IMR-90 (cell line): ENCODE results near the gene PDXK. TPM values are rescaled to one million over a fixed set of nuclear protein-coding genes. Genes with fewer than 3 reads are reported as not detected.

ENCODE experiments used
- ATAC-seq: fragments of 200-7000 bp; cut with Tn5 transposase; 2 replicates; pipeline ENCODE4 v1.9.1; 2020; ENCODE audit warnings: low read depth, mild to moderate bottlenecking, moderate library complexity
- BruUV-seq: library from RNA; stranded (reverse); fragments of 400-500 nt; replicated peaks from 2 replicates; lab custom pipeline; 2021; lab: Mats Ljungman, UMichigan
- CTCF ChIA-PET: fragments of 300-600 bp; formaldehyde crosslinking; extraction: SDS; loops from one replicate; lab custom pipeline; 2021; ENCODE audit warnings: antibody characterized with exemption; lab: Yijun Ruan, JAX
- POLR2A ChIA-PET: fragments of 300-600 bp; sonication (Branson Sonifier 250); formaldehyde crosslinking; loops from one replicate; lab custom pipeline; 2022; ENCODE audit warnings: antibody characterized with exemption; ENCODE audit not compliant: unreplicated experiment; lab: Charles Lee
- DNase-seq: peaks from one replicate; pipeline ENCODE4 v3.0.0; 2013
- H2AFZ ChIP-seq: replicated peaks from 2 replicates; pipeline ENCODE3; 2013; ENCODE audit warnings: low read length, mild to moderate bottlenecking; ENCODE audit not compliant: poor library complexity
- H2AK5ac ChIP-seq: 2 replicates; pipeline ENCODE4 v1.6.1; 2013; ENCODE audit warnings: low read depth, low read length, inconsistent platforms
- H2AK9ac ChIP-seq: replicated peaks from 2 replicates; pipeline ENCODE3; 2013; ENCODE audit warnings: mild to moderate bottlenecking, low read depth, low read length, moderate library complexity; ENCODE audit not compliant: poor library complexity
- H2BK120ac ChIP-seq: 2 replicates; pipeline ENCODE4 v1.6.1; 2013; ENCODE audit warnings: low read depth, low read length, inconsistent platforms
- H2BK15ac ChIP-seq: 3 replicates; pipeline ENCODE4 v1.6.1; 2013; ENCODE audit warnings: low read depth, low read length, inconsistent platforms
- H2BK20ac ChIP-seq: 2 replicates; pipeline ENCODE4 v1.6.1; 2013; ENCODE audit warnings: low read depth, mild to moderate bottlenecking, inconsistent platforms, low read length, moderate library complexity
- H2BK5ac ChIP-seq: 2 replicates; pipeline ENCODE4 v1.6.1; 2013; ENCODE audit warnings: mild to moderate bottlenecking, low read depth, low read length, inconsistent platforms; ENCODE audit not compliant: poor library complexity, severe bottlenecking
- H3K14ac ChIP-seq: replicated peaks from 2 replicates; pipeline ENCODE4 v1.6.1; 2013; ENCODE audit warnings: low read depth, low read length, inconsistent platforms
- H3K18ac ChIP-seq: 2 replicates; pipeline ENCODE4 v1.6.1; 2013; ENCODE audit warnings: low read depth, low read length, control low read depth
- H3K23ac ChIP-seq: 2 replicates; pipeline ENCODE4 v1.6.1; 2013; ENCODE audit warnings: low read depth, low read length, inconsistent platforms
- H3K27ac ChIP-seq: 2 replicates; pipeline ENCODE4 v1.5.1; 2013; ENCODE audit warnings: mild to moderate bottlenecking, control low read depth, low read length; ENCODE audit not compliant: insufficient read depth
- H3K27me3 ChIP-seq: 2 replicates; pipeline ENCODE4 v1.6.1; 2013; ENCODE audit warnings: low read length; ENCODE audit not compliant: control insufficient read depth, insufficient read depth
- H3K36me3 ChIP-seq: 2 replicates; pipeline ENCODE4 v1.6.1; 2013; ENCODE audit warnings: low read length, mixed read lengths; ENCODE audit not compliant: control insufficient read depth, insufficient read depth
- H3K4ac ChIP-seq: 2 replicates; pipeline ENCODE4 v1.6.1; 2013; ENCODE audit warnings: low read depth, low read length, inconsistent platforms
- H3K4me1 ChIP-seq: 2 replicates; pipeline ENCODE4 v1.6.1; 2013; ENCODE audit warnings: low read length, mixed read lengths; ENCODE audit not compliant: control insufficient read depth, insufficient read depth
- H3K4me2 ChIP-seq: 2 replicates; pipeline ENCODE4 v1.6.1; 2013; ENCODE audit warnings: low read depth, mild to moderate bottlenecking, control low read depth, low read length, moderate library complexity
- H3K4me3 ChIP-seq: 2 replicates; pipeline ENCODE4 v1.5.1; 2013; ENCODE audit warnings: low read depth, mild to moderate bottlenecking, control low read depth, low read length, moderate library complexity; ENCODE audit not compliant: insufficient read depth
- H3K56ac ChIP-seq: 2 replicates; pipeline ENCODE4 v1.6.1; 2013; ENCODE audit warnings: low read length, inconsistent platforms; ENCODE audit not compliant: insufficient read depth; ENCODE audit errors: extremely low read depth
- H3K79me1 ChIP-seq, 2 experiments: 2 replicates each; pipeline ENCODE4 v1.6.1; 2013; ENCODE audit warnings: low read length in 2 of 2, inconsistent platforms in 1 of 2, low read depth in 1 of 2
- H3K9ac ChIP-seq: 2 replicates; pipeline ENCODE4 v1.6.1; 2013; ENCODE audit warnings: low read depth, low read length, control low read depth
- H3K9me1 ChIP-seq: 2 replicates; pipeline ENCODE4 v1.6.1; 2013; ENCODE audit warnings: low read length, inconsistent platforms; ENCODE audit not compliant: insufficient read depth
- H3K9me3 ChIP-seq: 2 replicates; pipeline ENCODE4 v1.6.1; 2013; ENCODE audit warnings: low read length; ENCODE audit not compliant: control insufficient read depth, insufficient read depth
- H4K20me1 ChIP-seq: 2 replicates; pipeline ENCODE4 v1.6.1; 2013; ENCODE audit warnings: low read length, inconsistent platforms; ENCODE audit not compliant: insufficient read depth
- H4K5ac ChIP-seq: 2 replicates; pipeline ENCODE4 v1.6.1; 2013; ENCODE audit warnings: mild to moderate bottlenecking, low read depth, low read length, control low read depth
- H4K8ac ChIP-seq, 2 experiments: 2 replicates each; pipeline ENCODE4 v1.6.1; 2013; ENCODE audit warnings: low read depth in 2 of 2, low read length in 2 of 2, control low read depth in 1 of 2, inconsistent platforms in 1 of 2
- H4K91ac ChIP-seq: 2 replicates; pipeline ENCODE4 v1.6.1; 2013; ENCODE audit warnings: low read depth, low read length, inconsistent platforms; ENCODE audit not compliant: insufficient read depth
- NFE2L2 ChIP-seq: fragments of 150-350 bp; IDR thresholded peaks from 2 replicates; pipeline ENCODE4 v1.6.1; 2016; ENCODE audit warnings: low read depth, mild to moderate bottlenecking, low read length
- SMC3 ChIP-seq: fragments of 150-350 bp; IDR thresholded peaks from 2 replicates; pipeline ENCODE4 v1.6.1; 2016; ENCODE audit warnings: low read depth, mild to moderate bottlenecking, antibody characterized with exemption, low read length, moderate library complexity
- WGBS, 2 experiments: methylation state at CpG; one replicate each; pipeline versions ENCODE4 v1.1.5 to v1.1.7; 2013; ENCODE audit warnings: missing lambda C conversion rate in 2 of 2; ENCODE audit not compliant: insufficient read length in 1 of 2; ENCODE audit errors: extremely low coverage in 2 of 2; 5-methylcytosine and 5-hydroxymethylcytosine counted together
- dilution Hi-C: fragments of 300-500 bp; cut with HindIII; formaldehyde crosslinking; loops from one replicate; pipeline ENCODE4 v1.14.3; 2018; ENCODE audit warnings: low sequenced_read_pairs; ENCODE audit not compliant: unreplicated experiment
- in situ Hi-C: fragments of 300-500 bp; cut with MboI; formaldehyde crosslinking; loops from 3 replicates; pipeline ENCODE4 v1.14.3; 2019; ENCODE audit warnings: low sequenced_read_pairs, inconsistent platforms, mixed read lengths
- intact Hi-C: fragments of 100-400 bp; cut with micrococcal nuclease; formaldehyde crosslinking; loops from 2 replicates; pipeline ENCODE4 v1.10.0; 2022
- polyA plus RNA-seq, 3 experiments: library from polyadenylated mRNA; depleted of rRNA; stranded (reverse); fragments of >200 nt; gene quantifications; 2 replicates each; pipeline ENCODE4 v1.2.3, GENCODE V29; 2012; ENCODE audit warnings: low replicate concordance in 1 of 3
- total RNA-seq: library from RNA; depleted of rRNA; stranded (reverse); fragments of >200 nt; gene quantifications from 2 replicates; pipeline ENCODE4 v1.2.3, GENCODE V29; 2012

PDXK gene
- total and polyA plus RNA-seq, 2 of the 4 experiments (the other 2 are of a cell fraction), result 155 to 312 TPM

DNA sequence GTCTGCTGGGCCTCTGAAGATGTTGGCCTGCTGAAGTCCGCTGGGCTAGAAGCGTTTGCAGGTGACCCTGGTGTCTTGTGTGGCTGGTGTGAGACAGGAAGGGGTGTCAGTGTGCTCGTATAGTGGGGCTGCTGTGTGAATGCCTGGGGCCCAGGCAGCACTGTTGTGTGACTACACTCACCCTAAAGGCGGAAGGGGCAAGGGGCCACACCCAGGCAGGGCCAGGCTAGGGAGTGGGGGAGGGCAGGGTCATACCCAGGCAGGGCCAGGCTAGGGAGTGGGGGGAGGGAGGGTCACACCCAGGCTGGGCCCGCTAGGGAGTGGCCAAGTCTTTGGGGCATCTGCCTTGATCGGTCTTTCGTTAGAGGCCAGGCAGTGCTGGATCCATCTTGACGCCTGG, 25.0 kb downstream of the PDXK start:
- ChIA-PET POLR2A (no interaction called here), CTCF (no interaction called here)
- H2BK15ac ChIP-seq, result no peak overlapping the region
- no TSS peak for BruUV-seq
- H2BK20ac ChIP-seq, result no peak overlapping the region
- no peak overlapping the region for H4K91ac ChIP-seq
- in situ Hi-C loops (no loop called here), dilution Hi-C loops (no loop called here), intact Hi-C loops (no loop called here)
- no peak overlapping the region for H3K14ac ChIP-seq
- no peak overlapping the region for H3K56ac ChIP-seq
- no peaks in the 10 kb centered on the region for H3K27me3 ChIP-seq
- 100% methylated on average over 1 of the region's 8 CpGs; no CpG with 5 or more reads in 1 of the 2 experiments for WGBS, 2 experiments
- H3K79me1 ChIP-seq, result peaks cover 14 to 54% of the 10 kb centered on the region in 2 experiments
- H3K9me3 ChIP-seq, result no peaks in the 10 kb centered on the region
- H4K8ac ChIP-seq, result no peak overlapping the region
- H3K4ac ChIP-seq, result no peak overlapping the region
- H2BK120ac ChIP-seq, result no peak overlapping the region
- peaks cover 26% of the 10 kb centered on the region for H4K20me1 ChIP-seq
- H2AFZ ChIP-seq, result no peak overlapping the region
- H3K36me3 ChIP-seq, result peaks cover 52% of the 10 kb centered on the region
- no peak overlapping the region for H3K18ac ChIP-seq
- ATAC-seq, result no peak
- no peaks in the 10 kb centered on the region for H3K4me1 ChIP-seq
- no peak for DNase-seq
- no peak overlapping the region for H2BK5ac ChIP-seq
- TF ChIP-seq NFE2L2, result no peak
- TF ChIP-seq SMC3, result no peak
- H3K23ac ChIP-seq, result no peak overlapping the region
- no peak overlapping the region for H2AK9ac ChIP-seq
- no peak overlapping the region for H3K9ac ChIP-seq
- no peak overlapping the region for H3K4me2 ChIP-seq
- no peak overlapping the region for H4K5ac ChIP-seq
- no peak overlapping the region for H3K27ac ChIP-seq
- no peak overlapping the region for H2AK5ac ChIP-seq
- H3K9me1 ChIP-seq, result peaks cover 7% of the 10 kb centered on the region; the same call in 1 of the 2 replicates
- no peak overlapping the region for H3K4me3 ChIP-seq
